H1 (cell line): ENCODE measurements around the gene MALT1. TPM values are rescaled to one million over a fixed set of nuclear protein-coding genes. Genes with fewer than 3 reads are reported as not detected.
"Not testable (repeated sequence)": the region's sequence is repeated elsewhere in the genome, so short reads cannot be mapped to it uniquely, and the experiment has no call there.

Source experiments
- CTCF ChIA-PET: fragments of 300-600 bp; sonication (Branson Sonifier 250); formaldehyde crosslinking; loops from one replicate; lab custom pipeline; 2021; ENCODE audit not compliant: partially characterized antibody; lab: Charles Lee
- POLR2A ChIA-PET: fragments of 300-600 bp; sonication (Branson Sonifier 250); formaldehyde crosslinking; loops from one replicate; lab custom pipeline; 2021; ENCODE audit warnings: inconsistent platforms; ENCODE audit not compliant: partially characterized antibody; lab: Charles Lee
- DNase-seq, 2 experiments: peaks; one replicate each; pipeline versions ENCODE4 v3.0.0 to v3.0.0-alpha.2; 2010 to 2022; ENCODE audit warnings: low spot score in 2 of 2, low read depth in 1 of 2, mixed read lengths in 1 of 2
- FAIRE-seq: peaks from 2 replicates; lab custom pipeline; 2011; peaks lifted over from hg19 to GRCh38; lab: Jason Lieb, UNC
- H2AFZ ChIP-seq: 2 replicates; pipeline ENCODE4 v1.8.1; 2012; ENCODE audit warnings: low read length, inconsistent platforms
- H2AK5ac ChIP-seq: 2 replicates; pipeline ENCODE4 v1.6.1; 2013; ENCODE audit warnings: low read depth, low read length
- H2BK120ac ChIP-seq: replicated peaks from 2 replicates; pipeline ENCODE3; 2013; ENCODE audit warnings: low read depth, low read length, inconsistent platforms
- H2BK12ac ChIP-seq: 2 replicates; pipeline ENCODE4 v1.6.1; 2013; ENCODE audit warnings: low read depth, low read length
- H2BK15ac ChIP-seq: 2 replicates; pipeline ENCODE4 v1.6.1; 2013; ENCODE audit warnings: low read length
- H2BK20ac ChIP-seq: 2 replicates; pipeline ENCODE4 v1.6.1; 2013; ENCODE audit warnings: low read length
- H2BK5ac ChIP-seq: 2 replicates; pipeline ENCODE4 v1.6.1; 2013; ENCODE audit warnings: low read depth, low read length
- H3K14ac ChIP-seq: 2 replicates; pipeline ENCODE4 v1.6.1; 2013; ENCODE audit warnings: inconsistent platforms; ENCODE audit not compliant: insufficient read length
- H3K18ac ChIP-seq: 2 replicates; pipeline ENCODE4 v1.6.1; 2013; ENCODE audit warnings: low read length; ENCODE audit errors: extremely low read depth
- H3K23ac ChIP-seq: 2 replicates; pipeline ENCODE4 v1.6.1; 2013; ENCODE audit warnings: inconsistent platforms; ENCODE audit not compliant: insufficient read length
- H3K23me2 ChIP-seq: 2 replicates; pipeline ENCODE4 v1.6.1; 2013; ENCODE audit warnings: low read depth, low read length
- H3K27ac ChIP-seq: 2 replicates; pipeline ENCODE4 v1.6.1; 2011; ENCODE audit warnings: low read depth, low read length, inconsistent platforms
- H3K27me3 ChIP-seq, 4 experiments: replicated peaks in 1 of 4; 1 replicate in 1 of 4; 2 replicates in 3 of 4; pipeline versions ENCODE4 v1.6.1 to v1.8.1; 2011 to 2013; ENCODE audit warnings: low read length in 3 of 4, mild to moderate bottlenecking in 3 of 4, inconsistent platforms in 2 of 4, mixed read lengths in 2 of 4, moderate library complexity in 1 of 4; ENCODE audit not compliant: control insufficient read depth in 3 of 4, insufficient read depth in 3 of 4; ENCODE audit errors: extremely low read depth in 1 of 4
- H3K36me3 ChIP-seq, 4 experiments: 2 replicates each; pipeline versions ENCODE4 v1.6.1 to v1.8.1; 2011 to 2013; ENCODE audit warnings: mild to moderate bottlenecking in 4 of 4, low read length in 3 of 4, moderate library complexity in 2 of 4, control low read depth in 1 of 4, inconsistent platforms in 1 of 4; ENCODE audit not compliant: insufficient read depth in 4 of 4, control insufficient read depth in 2 of 4
- H3K4ac ChIP-seq: replicated peaks from 2 replicates; pipeline ENCODE3; 2013; ENCODE audit warnings: low read length, low read depth, mixed read lengths, inconsistent platforms; ENCODE audit not compliant: insufficient read length
- H3K4me1 ChIP-seq, 4 experiments: replicated peaks in 1 of 4; 1 replicate in 1 of 4; 2 replicates in 3 of 4; pipeline versions ENCODE4 v1.6.1 to v1.8.1; 2011 to 2013; ENCODE audit warnings: low read length in 3 of 4, inconsistent platforms in 2 of 4, mixed read lengths in 1 of 4; ENCODE audit not compliant: insufficient read depth in 4 of 4, control insufficient read depth in 3 of 4
- H3K4me2 ChIP-seq, 2 experiments: 2 replicates each; pipeline versions ENCODE4 v1.6.1 to v1.8.1; 2011 to 2013; ENCODE audit warnings: low read depth in 2 of 2, low read length in 2 of 2, control low read depth in 1 of 2, inconsistent platforms in 1 of 2, mild to moderate bottlenecking in 1 of 2; ENCODE audit not compliant: insufficient read depth in 1 of 2
- H3K4me3 ChIP-seq, 4 experiments: fragments of 200-600, 300-600 bp in 1 of 4; sonication (generic), shearing (Covaris generic), sonication (Bioruptor Twin) in 1 of 4; 2 replicates each; pipeline versions ENCODE4 v1.5.1 to v1.8.1; 2011 to 2016; ENCODE audit warnings: low read length in 4 of 4, low read depth in 3 of 4, control low read depth in 2 of 4, inconsistent platforms in 2 of 4, mild to moderate bottlenecking in 2 of 4, mixed read lengths in 1 of 4, moderate library complexity in 1 of 4; ENCODE audit not compliant: insufficient read depth in 2 of 4; ENCODE audit errors: extremely low read depth in 1 of 4
- H3K56ac ChIP-seq: replicated peaks from 2 replicates; pipeline ENCODE3; 2013; ENCODE audit warnings: low read depth, mild to moderate bottlenecking, mixed read lengths, low read length, inconsistent platforms; ENCODE audit not compliant: insufficient read length
- H3K79me1 ChIP-seq: 2 replicates; pipeline ENCODE4 v1.6.1; 2013; ENCODE audit warnings: low read depth, low read length, control low read depth
- H3K79me2 ChIP-seq, 2 experiments: 2 replicates each; pipeline versions ENCODE4 v1.6.1 to v1.8.1; 2012 to 2013; ENCODE audit warnings: low read length in 2 of 2, mild to moderate bottlenecking in 2 of 2, inconsistent platforms in 1 of 2; ENCODE audit not compliant: insufficient read depth in 2 of 2, control insufficient read depth in 1 of 2
- H3K9ac ChIP-seq, 4 experiments: replicated peaks in 1 of 4; 1 replicate in 1 of 4; 2 replicates in 3 of 4; pipeline versions ENCODE4 v1.6.1 to v1.8.1; 2011 to 2013; ENCODE audit warnings: low read depth in 3 of 4, low read length in 3 of 4, control low read depth in 2 of 4, mild to moderate bottlenecking in 2 of 4, moderate library complexity in 2 of 4, inconsistent platforms in 1 of 4; ENCODE audit errors: extremely low read depth in 1 of 4
- H3K9me3 ChIP-seq, 2 experiments: 2 replicates each; pipeline versions ENCODE4 v1.6.1 to v1.8.1; 2012 to 2013; ENCODE audit warnings: mild to moderate bottlenecking in 2 of 2, moderate library complexity in 2 of 2, control low read depth in 1 of 2, inconsistent platforms in 1 of 2, low read depth in 1 of 2, low read length in 1 of 2, mixed read lengths in 1 of 2; ENCODE audit not compliant: insufficient read depth in 2 of 2
- H4K20me1 ChIP-seq, 2 experiments: replicated peaks in 1 of 2; 2 replicates each; pipeline versions ENCODE3 to v1.8.1; 2011 to 2013; ENCODE audit warnings: inconsistent platforms in 2 of 2, low read length in 2 of 2, mild to moderate bottlenecking in 1 of 2; ENCODE audit not compliant: insufficient read depth in 2 of 2, control insufficient read depth in 1 of 2
- H4K5ac ChIP-seq: 2 replicates; pipeline ENCODE4 v1.6.1; 2013; ENCODE audit warnings: low read length, low read depth, mixed read lengths, inconsistent platforms; ENCODE audit not compliant: insufficient read length
- H4K8ac ChIP-seq: 2 replicates; pipeline ENCODE4 v1.8.0; 2013; ENCODE audit warnings: mild to moderate bottlenecking, moderate library complexity, low read length, inconsistent platforms; ENCODE audit not compliant: insufficient read depth; ENCODE audit errors: extremely low read depth
- H4K91ac ChIP-seq: replicated peaks from 2 replicates; pipeline ENCODE3; 2013; ENCODE audit warnings: low read length, mixed read lengths, inconsistent platforms; ENCODE audit not compliant: insufficient read length
- WGBS, 2 experiments: shearing (Covaris generic) in 1 of 2; methylation state at CpG; one replicate each; pipeline versions ENCODE4 v1.1.6 to v1.1.7; 2013 to 2015; ENCODE audit warnings: low lambda C conversion rate in 2 of 2, mixed read lengths in 2 of 2, inconsistent platforms in 1 of 2, low coverage in 1 of 2, missing lambda C conversion rate in 1 of 2; ENCODE audit not compliant: insufficient replicate concordance in 2 of 2, insufficient coverage in 1 of 2, insufficient read length in 1 of 2; ENCODE audit errors: extremely low coverage in 1 of 2, missing lambda C conversion rate in 1 of 2; 5-methylcytosine and 5-hydroxymethylcytosine counted together
- polyA plus RNA-seq, 7 experiments: library from polyadenylated mRNA; depleted of rRNA in 3 of 7; stranded (reverse) in 5 of 7; unstranded in 2 of 7; fragments of >200 nt in 5 of 7; fragments of 200-250 nt in 2 of 7; gene quantifications; 1 replicate in 5 of 7; 2 replicates in 1 of 7; 4 replicates in 1 of 7; pipeline versions ENCODE4 v1.2.1 to v1.2.3, GENCODE V29; 2011 to 2013; ENCODE audit warnings: missing spikeins in 2 of 7, mixed read lengths in 2 of 7
- total RNA-seq: library from RNA; stranded (reverse); fragmentation: NEBNext Ultra II Directional; extraction: Animal tissue kit (Norgen Biotek cat#: 25700); gene quantifications from 2 replicates; pipeline ENCODE4 v1.2.1, GENCODE V29; 2021

MALT1 gene
- total and polyA plus RNA-seq, 2 of the 8 experiments (the other 6 are each of a cell fraction or from before 2014, with no cell fraction given) = 10.7 to 25.9 TPM

DNA sequence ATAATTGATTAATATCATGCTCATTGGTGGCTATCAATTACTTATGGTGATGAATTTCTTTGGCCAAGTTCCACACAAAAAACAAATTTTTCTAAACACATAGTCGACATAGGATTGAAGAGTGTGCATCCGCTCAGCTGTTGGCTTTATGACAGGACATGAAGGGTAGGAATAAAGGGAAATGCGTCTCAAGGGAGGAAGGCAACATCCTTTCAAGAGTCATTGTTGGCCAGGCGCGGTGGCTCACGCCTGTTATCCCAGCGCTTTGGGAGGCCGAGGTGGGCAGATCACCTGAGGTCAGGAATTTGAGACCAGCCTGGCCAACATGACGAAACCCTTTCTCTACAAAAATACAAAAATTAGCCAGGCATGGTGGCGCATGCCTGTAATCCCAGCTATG, 20.4 kb upstream of the MALT1 start:
- H3K27me3 ChIP-seq, H4K5ac ChIP-seq, H3K4ac ChIP-seq, H4K20me1 ChIP-seq, H3K18ac ChIP-seq, FAIRE-seq, H3K4me2 ChIP-seq, H2BK12ac ChIP-seq, H3K23me2 ChIP-seq, H2BK120ac ChIP-seq, H3K9ac ChIP-seq, H3K56ac ChIP-seq, H3K4me1 ChIP-seq, H4K91ac ChIP-seq, H3K9me3 ChIP-seq, POLR2A ChIA-PET, H2BK5ac ChIP-seq, H3K27ac ChIP-seq, H2BK15ac ChIP-seq, H3K36me3 ChIP-seq, H3K23ac ChIP-seq, H3K4me3 ChIP-seq, DNase-seq, H3K14ac ChIP-seq, H2BK20ac ChIP-seq, H4K8ac ChIP-seq, H2AK5ac ChIP-seq, H3K79me1 ChIP-seq, H2AFZ ChIP-seq, H3K79me2 ChIP-seq: not testable (repeated sequence)
- 93% methylated on average over 10 of the region's 10 CpGs; no CpG with 5 or more reads in 1 of the 2 experiments for WGBS, 2 experiments
- CTCF ChIA-PET = interaction anchor here (1.1 kb wide), 1 partner anchor 69 kb away, joined by 3 read pairs; no protein-coding TSS in a partner anchor

DNA sequence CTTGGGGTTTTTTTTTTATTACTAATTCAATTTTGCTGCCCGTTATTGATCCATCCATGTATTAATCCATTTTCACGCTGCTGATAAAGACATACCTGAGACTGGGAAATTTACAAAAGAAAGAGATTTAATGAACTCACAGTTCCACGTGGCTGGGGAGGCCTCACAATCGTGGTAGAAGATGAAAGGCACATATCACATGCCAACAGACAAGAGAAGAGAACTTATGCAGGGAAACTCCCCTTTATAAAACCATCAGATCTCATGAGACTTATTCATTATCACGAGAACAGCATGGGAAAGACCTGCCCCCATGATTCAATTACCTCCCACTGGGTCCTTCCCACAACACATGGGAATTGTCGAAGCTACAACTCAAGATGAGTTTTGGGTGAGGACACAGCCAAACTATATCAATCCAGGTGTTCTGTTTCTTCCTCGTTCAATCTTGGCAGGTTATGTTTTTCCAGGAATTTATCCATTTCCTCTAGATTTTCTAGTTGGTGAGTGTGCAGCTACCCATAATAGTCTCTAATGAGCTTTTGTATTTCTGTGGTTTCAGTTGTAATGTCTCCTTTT, 18.0 kb upstream of the MALT1 start:
- H2BK120ac ChIP-seq, H3K36me3 ChIP-seq, POLR2A ChIA-PET, H3K4me2 ChIP-seq, H3K18ac ChIP-seq, H3K14ac ChIP-seq, H3K4me1 ChIP-seq, H4K91ac ChIP-seq, H3K27me3 ChIP-seq, H2BK15ac ChIP-seq, H3K56ac ChIP-seq, H2BK5ac ChIP-seq, H4K20me1 ChIP-seq, H2AK5ac ChIP-seq, H3K23me2 ChIP-seq, FAIRE-seq, H3K27ac ChIP-seq, H3K4ac ChIP-seq, H3K9me3 ChIP-seq, H4K5ac ChIP-seq, H4K8ac ChIP-seq, H3K9ac ChIP-seq, H3K79me2 ChIP-seq, H3K4me3 ChIP-seq, DNase-seq, H2BK20ac ChIP-seq, H2BK12ac ChIP-seq, H2AFZ ChIP-seq, H3K79me1 ChIP-seq, H3K23ac ChIP-seq: not testable (repeated sequence)
- WGBS, 2 experiments = 83% methylated on average over 7 of the region's 7 CpGs; no CpG with 5 or more reads in 1 of the 2 experiments
- CTCF ChIA-PET = interaction anchor here (2.1 kb wide), 1 partner anchor 17 kb away, joined by 6 read pairs; the partner anchor contains the start of gene MALT1
